Neutrophil (primary cell): ENCODE results near the gene CPLX3.
"Not testable (repeated sequence)": the region's sequence is repeated elsewhere in the genome, so short reads cannot be mapped to it uniquely, and the experiment has no call there.

Experiments used
- H3K27ac ChIP-seq: fragments of 200-600 bp; sonication (generic); 2 replicates; pipeline ENCODE4 v1.5.1; 2016; ENCODE audit warnings: mild to moderate bottlenecking, moderate library complexity
- H3K27me3 ChIP-seq: fragments of 200-600 bp; sonication (generic); 2 replicates; pipeline ENCODE4 v1.6.0; 2016; ENCODE audit warnings: mild to moderate bottlenecking
- H3K36me3 ChIP-seq: fragments of 200-600 bp; sonication (generic); 2 replicates; pipeline ENCODE4 v1.5.1; 2017
- H3K4me1 ChIP-seq, 2 experiments: fragments of 200-600 bp in 1 of 2; sonication (generic) in 1 of 2; 1 replicate in 1 of 2; 2 replicates in 1 of 2; pipeline versions ENCODE4 v1.5.1 to v1.6.1; 2013 to 2016; ENCODE audit warnings: low read depth in 1 of 2, low read length in 1 of 2, mild to moderate bottlenecking in 1 of 2, moderate library complexity in 1 of 2; ENCODE audit not compliant: control insufficient read depth in 1 of 2, insufficient read depth in 1 of 2
- H3K4me3 ChIP-seq, 2 experiments: fragments of 200-600 bp in 1 of 2; sonication (generic) in 1 of 2; 1 replicate in 1 of 2; 2 replicates in 1 of 2; pipeline ENCODE4 v1.5.1; 2013 to 2016; ENCODE audit warnings: low read depth in 1 of 2, low read length in 1 of 2, mild to moderate bottlenecking in 1 of 2, moderate library complexity in 1 of 2
- H3K9me3 ChIP-seq: fragments of 200-600 bp; sonication (generic); 2 replicates; pipeline ENCODE4 v1.5.1; 2016
- CTCF ChIP-seq: fragments of 200-600 bp; sonication (generic); IDR thresholded peaks from 2 replicates; pipeline ENCODE4 v1.5.1; 2016; ENCODE audit warnings: antibody characterized with exemption

Gene CPLX3

GRCh38 chr15:74783808-74784175 lies 42.6 kb upstream of the CPLX3 start:
- Histone ChIP-seq H3K4me3 (peak overlapping the region; percentile 95 to 99), H3K27me3 (no peaks in the 10 kb centered on the region), H3K36me3 (peaks cover 12% of the 10 kb centered on the region), H3K27ac (peak overlapping the region; percentile 100), H3K9me3 (no peaks in the 10 kb centered on the region), H3K4me1 (peaks cover 81 to 92% of the 10 kb centered on the region in 2 experiments)
- no peak for TF ChIP-seq CTCF

GRCh38 chr15:74784426-74785193 lies 41.8 kb upstream of the CPLX3 start:
- Histone ChIP-seq H3K27ac (peak overlapping the region; percentile 100), H3K36me3 (peaks cover 12% of the 10 kb centered on the region), H3K9me3 (no peaks in the 10 kb centered on the region), H3K27me3 (no peaks in the 10 kb centered on the region), H3K4me3 (peak overlapping the region; percentile 95 to 99), H3K4me1 (peaks cover 81 to 92% of the 10 kb centered on the region in 2 experiments)
- no peak for TF ChIP-seq CTCF

DNA sequence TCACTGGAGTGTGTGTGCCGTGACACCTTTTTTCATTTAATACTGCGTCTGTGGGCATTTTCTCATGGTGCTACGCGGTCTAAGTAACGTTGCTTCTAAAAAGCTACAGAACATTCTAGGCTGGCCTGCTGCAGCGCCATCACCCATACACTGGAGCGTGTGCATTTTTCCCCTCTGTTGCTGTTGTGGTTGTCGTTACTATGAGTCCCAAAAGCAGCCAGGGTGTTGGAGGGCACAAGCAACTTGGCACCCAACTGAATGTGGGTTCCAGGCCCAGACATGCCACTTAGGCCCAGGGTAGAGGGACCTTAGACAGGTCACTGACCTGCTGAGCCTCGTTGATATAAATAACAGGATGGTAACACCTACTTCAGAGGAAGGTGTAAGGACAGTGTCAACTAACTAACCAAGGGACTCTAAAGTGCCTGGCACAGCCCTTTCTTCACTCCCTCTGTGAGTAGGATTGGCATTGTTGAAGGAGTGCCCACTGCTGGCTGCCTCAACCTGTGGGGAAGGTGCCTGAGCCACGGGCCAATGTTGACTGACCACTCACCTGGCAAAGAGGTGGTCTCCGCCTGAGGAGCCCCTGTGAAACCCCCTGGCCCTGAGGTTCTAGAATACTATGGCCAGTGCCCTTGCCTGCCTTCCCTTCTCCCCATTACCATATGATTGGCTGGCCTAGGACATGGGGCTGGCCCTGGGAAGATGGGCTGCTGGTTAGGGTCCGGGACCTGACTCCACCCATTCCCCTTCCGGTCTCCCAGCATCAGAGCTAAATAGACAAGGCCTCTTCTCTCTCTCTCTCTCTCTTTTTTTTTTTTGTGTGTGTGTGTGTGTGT lies 41.0 kb upstream of the CPLX3 start:
- peaks cover 12% of the 10 kb centered on the region for H3K36me3 ChIP-seq
- H3K27ac ChIP-seq = peak overlapping the region; percentile 100
- H3K27me3 ChIP-seq = no peaks in the 10 kb centered on the region
- TF ChIP-seq CTCF = no peak
- peaks cover 81 to 92% of the 10 kb centered on the region in 2 experiments for H3K4me1 ChIP-seq
- peak overlapping the region; percentile 95 to 99 for H3K4me3 ChIP-seq
- H3K9me3 ChIP-seq = no peaks in the 10 kb centered on the region

DNA sequence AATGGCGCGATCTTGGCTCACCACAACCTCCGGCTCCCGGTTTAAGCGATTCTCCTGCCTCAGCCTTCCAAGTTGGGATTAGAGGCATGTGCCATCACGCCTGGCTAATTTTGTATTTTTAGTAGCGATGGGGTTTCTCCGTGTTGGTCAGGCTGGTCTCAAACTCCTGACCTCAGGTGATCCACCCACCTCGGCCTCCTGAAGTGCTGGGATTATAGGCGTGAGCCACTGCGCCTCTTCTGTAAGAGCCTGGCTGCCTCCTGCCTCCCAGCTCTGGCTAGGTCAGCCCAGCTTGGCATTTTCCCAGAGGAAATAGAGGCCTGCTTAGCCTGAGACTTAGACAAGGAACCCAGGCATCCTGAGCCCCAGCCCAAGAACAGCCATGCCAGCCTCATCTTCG lies 40.3 kb upstream of the CPLX3 start:
- H3K36me3 ChIP-seq = peaks cover 12% of the 10 kb centered on the region

DNA sequence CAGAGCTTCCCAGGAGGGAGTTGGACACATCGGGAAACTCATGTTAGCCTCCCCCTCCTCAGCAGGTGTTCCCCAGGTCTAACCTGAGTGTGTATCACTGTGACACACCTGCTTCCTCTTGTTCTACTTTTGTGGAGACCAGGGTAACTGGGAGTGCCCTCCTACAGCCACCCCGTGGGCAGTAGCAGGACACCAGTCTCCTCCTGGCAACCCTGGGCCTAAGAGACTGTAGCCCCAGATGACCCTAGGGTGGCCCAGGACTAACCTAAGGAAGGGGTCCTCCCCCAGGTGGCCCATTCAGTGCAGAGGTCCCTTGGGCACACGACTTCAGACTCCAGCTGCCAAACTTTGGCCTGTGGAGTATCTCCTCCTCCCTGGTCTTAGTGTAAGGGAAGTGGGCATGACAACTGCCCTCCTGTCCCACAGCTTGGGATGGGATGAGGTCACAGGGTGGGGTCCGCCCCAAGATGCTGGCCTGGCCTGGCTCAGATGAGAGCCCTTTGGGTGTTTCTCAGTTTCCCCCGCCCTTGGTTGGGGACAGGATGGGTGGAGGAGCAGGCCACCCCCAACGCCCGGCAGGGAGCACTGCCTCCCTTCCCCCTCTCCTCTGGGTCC lies 39.8 kb upstream of the CPLX3 start:
- Histone ChIP-seq H3K27ac (peak overlapping the region; percentile 100), H3K27me3 (no peaks in the 10 kb centered on the region), H3K4me3 (peak overlapping the region; percentile 95 to 99), H3K36me3 (peaks cover 12% of the 10 kb centered on the region), H3K9me3 (no peaks in the 10 kb centered on the region), H3K4me1 (peaks cover 81 to 92% of the 10 kb centered on the region in 2 experiments)
- no peak for TF ChIP-seq CTCF

More for the DNA sequence above, 40.3 kb upstream of the CPLX3 start:
- peaks cover 81 to 92% of the 10 kb centered on the region in 2 experiments for H3K4me1 ChIP-seq
- H3K27me3 ChIP-seq, H3K9me3 ChIP-seq: not testable (repeated sequence)
- peak overlapping the region; percentile 100 for H3K27ac ChIP-seq
- peak overlapping the region; percentile 95 to 99 for H3K4me3 ChIP-seq
